GM12891 (cell line): ENCODE results near the gene TACSTD2.

ENCODE experiments used
- PAX5 ChIP-seq: IDR thresholded peaks from 2 replicates; pipeline ENCODE4 v1.6.1; 2011; ENCODE audit warnings: low read length, moderate library complexity, mild to moderate bottlenecking; ENCODE audit not compliant: insufficient read depth, severe bottlenecking
- POLR2A ChIP-seq: IDR thresholded peaks from 2 replicates; pipeline ENCODE4 v1.6.1; 2011; ENCODE audit warnings: low read depth, low read length, control low read depth
- POLR2AphosphoS5 ChIP-seq: IDR thresholded peaks from 2 replicates; pipeline ENCODE4 v1.6.1; 2011; ENCODE audit warnings: low read depth, low read length, control low read depth
- POU2F2 ChIP-seq: IDR thresholded peaks from 2 replicates; pipeline ENCODE4 v1.6.1; 2011; ENCODE audit warnings: low read depth, mild to moderate bottlenecking, control low read depth, low read length, moderate library complexity
- SPI1 ChIP-seq: IDR thresholded peaks from 2 replicates; pipeline ENCODE4 v1.6.1; 2011; ENCODE audit warnings: low read depth, low read length, control low read depth
- TAF1 ChIP-seq: IDR thresholded peaks from 2 replicates; pipeline ENCODE4 v1.6.1; 2011; ENCODE audit warnings: low read depth, low read length, control low read depth

- no peak for TF ChIP-seq POLR2A
- TF ChIP-seq TAF1: no peak
- no peak for TF ChIP-seq POU2F2
- TF ChIP-seq POLR2AphosphoS5: no peak
- no peak for TF ChIP-seq PAX5
- TF ChIP-seq SPI1: no peak
Observed at GRCh38 chr1:58607391-58607790, 30.3 kb upstream of the TACSTD2 start.
